COLO668 (cell line): ENCODE measurements around the gene KSR1.
"Not testable (repeated sequence)": the region's sequence is repeated elsewhere in the genome, so short reads cannot be mapped to it uniquely, and the experiment has no call there.

ENCODE experiments used
- DNase-seq: peaks from one replicate; lab custom pipeline; 2025; ENCODE audit not compliant: unreplicated experiment; lab: John Stamatoyannopoulos, UW

The KSR1 gene

DNA sequence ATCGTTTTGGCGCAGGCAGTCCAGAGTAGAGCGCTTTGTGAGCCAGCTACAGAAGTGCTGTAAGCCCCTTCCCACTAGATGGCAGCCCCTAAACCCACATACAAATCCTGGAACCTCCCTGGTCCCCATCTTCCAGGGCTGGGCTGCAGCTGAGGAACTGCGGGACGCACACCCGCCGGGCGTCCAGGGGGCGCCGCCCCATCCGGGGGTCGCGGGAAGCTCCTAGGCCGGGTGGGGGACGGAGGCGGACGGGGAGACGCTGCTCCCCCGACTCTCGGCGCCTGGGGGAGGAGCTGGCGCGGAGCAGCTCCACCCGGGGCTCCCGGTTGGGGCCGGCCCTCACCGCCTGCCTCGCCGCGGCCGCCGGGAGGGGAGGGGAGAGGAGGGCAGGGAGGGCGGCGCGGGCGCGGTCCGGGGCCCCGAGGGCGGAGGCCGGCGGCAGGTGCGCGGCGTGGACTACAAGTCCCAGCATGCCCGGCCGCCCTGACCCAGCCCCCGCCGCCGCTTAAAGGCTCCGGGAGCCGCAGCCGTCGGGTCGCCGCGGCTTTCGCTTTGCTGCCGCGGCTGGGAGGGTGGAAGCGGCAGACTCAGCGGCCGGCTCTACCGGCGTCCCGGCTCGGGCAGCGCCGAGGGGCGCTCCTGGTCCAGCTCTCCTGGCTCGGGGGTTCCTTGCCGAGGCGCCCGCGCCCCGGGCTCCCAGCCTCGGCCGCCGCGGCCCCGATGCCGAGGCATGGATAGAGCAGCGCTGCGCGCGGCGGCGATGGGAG lies at the start of gene KSR1:
KSR1 (plus strand) TSS at position 535 of the 767 bp plus-strand sequence; CDS start at position 731, 196 bp downstream.
- DNase-seq = peak; percentile 85

DNA sequence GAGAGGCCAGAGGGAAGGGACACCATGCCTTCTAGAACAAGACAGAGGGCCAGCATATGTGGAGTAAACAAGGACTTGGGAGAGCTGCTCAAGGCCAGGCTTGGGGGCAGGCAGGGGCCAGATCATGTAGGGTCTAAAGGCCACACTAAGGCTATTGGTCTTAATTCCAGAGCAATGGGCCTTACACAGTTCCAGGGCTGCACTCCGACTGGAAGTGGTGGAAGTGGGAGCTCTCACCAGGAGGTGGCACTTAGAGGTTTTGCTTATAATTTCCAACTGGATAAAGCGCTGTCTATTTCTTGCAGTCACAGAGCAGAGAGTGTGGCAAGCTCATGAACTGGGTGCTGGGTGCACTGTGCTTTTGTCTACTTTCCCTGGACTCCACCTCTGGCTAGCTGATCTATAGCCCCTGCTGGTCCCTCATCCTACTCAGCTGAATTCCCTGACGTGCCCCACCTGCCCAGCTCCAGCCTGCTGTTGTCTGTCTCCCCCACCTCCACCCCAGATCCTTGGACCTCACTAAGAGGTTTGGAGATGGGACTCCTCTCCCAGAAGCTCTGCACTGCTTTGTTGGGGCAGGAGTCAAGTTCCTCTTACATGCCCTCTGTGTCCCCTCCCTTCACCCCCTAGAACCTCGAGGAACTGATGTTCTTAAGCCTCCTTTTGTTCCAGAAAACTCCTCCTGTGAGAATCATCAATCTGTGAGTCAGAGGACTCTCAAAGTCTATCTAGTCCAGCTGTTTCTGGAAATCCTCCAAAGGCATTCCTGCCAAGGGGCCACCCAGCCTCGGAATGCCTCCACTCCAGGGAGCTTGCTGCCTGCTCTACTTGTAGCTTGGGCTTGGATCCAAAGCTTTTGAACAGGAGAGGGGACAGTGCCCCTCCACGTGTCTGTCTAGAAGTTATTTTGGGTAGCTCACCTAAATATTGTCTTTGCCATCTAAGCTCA lies 48.1 kb upstream of the KSR1 start:
- DNase-seq = no peak

DNA sequence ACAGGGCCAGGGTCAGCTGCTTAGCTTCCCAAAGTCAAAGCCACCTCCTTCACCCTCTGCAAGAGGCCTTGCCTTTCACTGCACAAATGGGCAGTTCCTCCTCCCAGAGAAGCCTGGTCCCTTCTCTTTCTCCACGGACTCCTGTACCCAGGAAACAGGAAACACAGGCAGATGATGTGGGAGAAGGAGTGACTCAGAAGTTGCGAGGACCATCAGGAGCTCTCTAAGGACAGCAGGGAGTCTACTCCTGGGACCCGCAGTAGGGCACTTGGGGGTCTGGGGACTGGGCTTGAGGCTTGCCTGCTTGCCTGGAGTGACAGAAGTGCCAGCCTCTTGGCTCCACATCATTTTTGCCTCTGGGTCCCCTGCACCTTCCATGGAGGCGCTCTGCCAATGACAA lies 47.4 kb upstream of the KSR1 start:
- no peak for DNase-seq

- DNase-seq = not testable (repeated sequence)
Measured at GRCh38 chr17:27412158-27412557, 44.1 kb upstream of the KSR1 start.

GRCh38 chr17:27413315-27413714 lies 42.9 kb upstream of the KSR1 start:
- DNase-seq = no peak

- no peak for DNase-seq
Measured at GRCh38 chr17:27413792-27414191, 42.5 kb upstream of the KSR1 start.

DNA sequence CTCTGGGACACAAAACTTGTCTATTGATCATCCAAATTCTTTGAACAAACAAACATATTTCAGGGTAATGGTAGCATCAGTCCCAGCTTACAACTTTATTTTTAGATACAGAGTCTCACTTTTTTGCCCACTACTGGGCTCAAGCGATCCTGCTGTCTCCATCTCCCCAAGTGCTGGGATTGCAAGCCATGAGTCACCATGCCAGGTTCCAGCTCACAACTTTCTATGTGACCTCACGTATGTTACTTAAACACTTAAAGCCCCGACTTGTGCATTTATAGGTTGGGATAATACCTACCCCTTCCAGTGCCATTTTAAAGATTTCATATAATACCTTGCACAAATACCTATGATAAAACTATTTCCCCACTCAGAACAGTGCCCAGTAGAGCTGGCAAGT lies 42.0 kb upstream of the KSR1 start:
- no peak for DNase-seq

- DNase-seq = no peak
Measured at GRCh38 chr17:27414694-27415093, 41.6 kb upstream of the KSR1 start.

GRCh38 chr17:27415120-27415795 lies 41.0 kb upstream of the KSR1 start:
- DNase-seq = no peak

- no peak for DNase-seq
Measured at GRCh38 chr17:27417596-27418365, 38.5 kb upstream of the KSR1 start.

- no peak for DNase-seq
Measured at GRCh38 chr17:27418366-27418615, 38.0 kb upstream of the KSR1 start.

DNA sequence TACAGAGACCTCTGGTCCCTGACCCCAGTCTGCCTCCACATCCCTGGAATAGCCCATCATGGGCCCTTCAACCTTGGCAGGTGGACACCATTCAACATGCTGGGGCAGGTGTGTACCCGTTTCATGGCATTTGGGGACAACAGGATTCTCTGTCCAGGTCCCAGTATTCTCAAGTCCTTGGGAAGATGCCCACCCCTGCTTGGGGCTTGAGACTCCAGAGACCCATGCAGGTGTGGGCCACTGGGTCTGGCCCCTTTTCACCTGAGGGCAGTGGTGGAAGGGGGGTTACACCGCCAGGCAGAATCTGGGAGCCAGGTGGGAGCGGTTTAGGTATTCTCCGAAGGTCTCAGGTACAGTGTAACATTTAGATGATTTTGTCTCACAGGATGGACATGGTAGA lies 37.1 kb upstream of the KSR1 start:
- no peak for DNase-seq

DNA sequence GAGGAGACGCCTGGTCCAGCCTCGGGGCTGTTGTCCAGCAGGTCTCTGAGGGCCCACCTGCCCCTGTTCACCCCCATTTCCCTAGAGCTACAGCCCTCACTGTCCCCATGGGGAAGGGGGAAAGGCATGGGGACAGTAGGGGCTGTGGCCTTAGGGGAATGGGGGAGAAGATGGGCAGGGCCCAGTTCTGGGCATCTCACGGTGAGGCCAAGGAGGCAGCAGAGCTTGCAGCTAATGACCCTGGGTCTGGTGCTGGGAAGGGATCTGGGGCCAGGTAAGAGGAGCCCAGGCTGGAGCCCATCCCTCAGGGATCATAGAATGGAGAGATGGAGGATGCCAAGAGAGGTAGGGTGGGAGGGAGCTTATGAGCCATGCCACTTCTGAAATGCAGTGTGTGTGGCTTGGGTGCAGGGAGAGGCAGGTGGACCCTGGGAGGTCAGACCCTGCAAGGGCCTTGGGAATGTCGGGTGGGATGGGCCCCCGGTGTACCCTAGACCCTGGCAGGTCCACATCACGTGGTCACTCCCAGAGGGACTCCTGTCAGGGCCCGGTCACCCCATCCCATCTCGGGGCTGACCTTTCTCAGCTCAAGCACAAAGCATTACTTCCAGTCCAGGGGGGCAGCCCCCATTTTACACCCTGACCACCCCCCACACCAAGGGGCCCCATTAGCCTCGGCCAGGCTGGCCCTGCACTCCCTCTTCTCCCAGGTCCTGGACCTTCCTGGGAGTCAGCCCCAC lies 35.9 kb upstream of the KSR1 start:
- DNase-seq = no peak

DNA sequence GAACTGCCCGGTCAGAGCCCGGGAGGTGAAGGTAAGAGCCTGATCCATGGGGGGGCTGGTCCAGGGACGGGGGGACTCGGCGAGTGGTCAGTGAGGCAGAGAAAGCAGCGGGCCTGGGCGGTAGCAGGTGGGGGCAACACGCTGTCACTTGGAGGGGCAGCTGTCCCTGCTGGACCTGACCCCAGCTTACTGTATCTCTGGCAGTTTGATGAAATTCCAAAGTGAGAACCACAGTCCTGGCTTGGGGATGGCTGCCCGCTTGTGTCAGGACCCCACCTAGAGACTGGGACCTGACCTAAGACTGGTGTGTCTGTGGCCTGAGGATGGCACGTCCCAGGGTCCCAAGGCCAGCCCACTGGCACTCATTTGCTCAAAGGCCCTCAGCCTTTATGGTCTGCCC lies 35.1 kb upstream of the KSR1 start:
- DNase-seq = no peak

- DNase-seq = not testable (repeated sequence)
Measured at GRCh38 chr17:27421626-27422025, 34.6 kb upstream of the KSR1 start.

DNA sequence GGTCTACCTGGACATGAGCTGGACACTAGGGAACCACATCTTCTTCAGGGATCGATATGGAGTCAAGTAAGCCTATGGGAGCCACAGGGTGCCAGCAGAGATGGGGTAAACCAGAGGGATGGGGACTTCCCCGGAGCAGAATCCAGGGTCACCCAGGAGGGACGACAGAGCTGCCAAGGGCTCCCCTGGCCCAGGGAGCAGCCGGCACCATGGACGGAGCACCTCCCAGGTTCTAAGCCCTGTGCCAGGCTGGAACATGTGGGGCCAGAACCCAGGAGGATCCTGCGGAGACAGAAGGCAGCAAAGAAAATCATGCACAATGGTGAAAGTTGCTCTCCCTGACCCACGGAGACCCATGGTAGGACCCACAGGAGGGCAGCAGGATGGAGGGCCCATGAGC lies 33.6 kb upstream of the KSR1 start:
- no peak for DNase-seq

GRCh38 chr17:27423651-27424050 lies 32.6 kb upstream of the KSR1 start:
- no peak for DNase-seq

DNA sequence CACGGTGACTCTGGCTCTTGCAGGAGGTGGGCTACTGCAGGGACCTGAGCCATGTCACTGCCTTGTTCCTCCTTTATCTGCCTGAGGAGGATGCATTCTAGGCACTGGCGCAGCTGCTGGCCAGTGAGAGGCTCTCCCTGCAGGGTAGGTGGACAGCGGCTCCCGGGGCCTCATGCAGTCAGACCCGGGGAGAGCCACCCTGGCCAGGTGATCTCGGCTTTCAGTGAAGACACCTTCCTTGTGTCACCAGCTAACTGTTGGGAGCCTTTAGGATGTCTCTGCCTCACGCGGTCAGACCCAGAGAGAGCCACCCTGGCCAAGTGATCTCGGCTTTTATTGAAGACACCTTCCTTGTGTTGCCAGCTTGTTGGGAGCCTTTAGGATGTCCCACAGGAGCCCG lies 31.7 kb upstream of the KSR1 start:
- DNase-seq = no peak

DNA sequence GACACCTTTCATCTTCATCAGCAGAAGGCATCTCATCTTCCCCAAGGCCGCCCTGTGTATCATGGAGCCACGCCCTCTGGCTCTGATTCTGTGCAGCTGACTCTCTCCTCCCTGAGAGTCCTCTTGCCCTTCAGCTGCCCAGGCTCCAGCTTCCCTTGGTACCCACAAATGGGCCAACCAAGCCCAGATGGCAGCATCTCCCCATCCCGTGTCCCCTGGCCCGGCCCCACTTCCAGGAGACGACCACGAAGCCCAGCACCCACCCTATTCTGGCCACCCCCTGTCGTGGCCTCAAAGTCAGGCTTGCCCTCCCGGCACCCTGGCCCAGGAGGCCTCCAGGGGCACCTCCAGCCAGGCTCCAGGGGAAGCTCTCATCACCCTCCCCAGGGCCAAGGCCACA lies 31.3 kb upstream of the KSR1 start:
- no peak for DNase-seq

GRCh38 chr17:27425571-27425970 lies 30.7 kb upstream of the KSR1 start:
- not testable (repeated sequence) for DNase-seq
